CD4-positive, alpha-beta T cell treated with Interleukin-4 for 4 hours (primary cell): ENCODE data around the gene WAPL.

ENCODE experiments used
- DNase-seq: peaks from one replicate; pipeline ENCODE4 v3.0.0-alpha.2; 2020

WAPL gene

DNA sequence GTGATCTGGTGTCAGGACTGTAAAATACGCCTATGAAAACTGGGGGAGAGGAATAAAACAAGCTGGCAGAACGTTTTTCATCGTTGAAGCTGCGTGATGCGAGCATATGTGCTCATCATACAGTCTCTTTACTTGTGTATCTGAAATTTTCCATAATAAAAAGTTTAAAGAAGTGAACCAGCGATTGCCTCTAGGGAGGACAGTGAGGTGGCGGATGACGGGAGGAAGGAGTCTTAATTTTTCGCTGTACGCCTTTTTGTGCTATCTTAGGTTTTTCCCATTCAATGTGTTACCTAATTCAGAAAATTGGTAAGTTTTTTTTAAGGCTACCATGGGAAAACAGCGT is 891 bp upstream of the WAPL start:
- DNase-seq = no peak

DNA sequence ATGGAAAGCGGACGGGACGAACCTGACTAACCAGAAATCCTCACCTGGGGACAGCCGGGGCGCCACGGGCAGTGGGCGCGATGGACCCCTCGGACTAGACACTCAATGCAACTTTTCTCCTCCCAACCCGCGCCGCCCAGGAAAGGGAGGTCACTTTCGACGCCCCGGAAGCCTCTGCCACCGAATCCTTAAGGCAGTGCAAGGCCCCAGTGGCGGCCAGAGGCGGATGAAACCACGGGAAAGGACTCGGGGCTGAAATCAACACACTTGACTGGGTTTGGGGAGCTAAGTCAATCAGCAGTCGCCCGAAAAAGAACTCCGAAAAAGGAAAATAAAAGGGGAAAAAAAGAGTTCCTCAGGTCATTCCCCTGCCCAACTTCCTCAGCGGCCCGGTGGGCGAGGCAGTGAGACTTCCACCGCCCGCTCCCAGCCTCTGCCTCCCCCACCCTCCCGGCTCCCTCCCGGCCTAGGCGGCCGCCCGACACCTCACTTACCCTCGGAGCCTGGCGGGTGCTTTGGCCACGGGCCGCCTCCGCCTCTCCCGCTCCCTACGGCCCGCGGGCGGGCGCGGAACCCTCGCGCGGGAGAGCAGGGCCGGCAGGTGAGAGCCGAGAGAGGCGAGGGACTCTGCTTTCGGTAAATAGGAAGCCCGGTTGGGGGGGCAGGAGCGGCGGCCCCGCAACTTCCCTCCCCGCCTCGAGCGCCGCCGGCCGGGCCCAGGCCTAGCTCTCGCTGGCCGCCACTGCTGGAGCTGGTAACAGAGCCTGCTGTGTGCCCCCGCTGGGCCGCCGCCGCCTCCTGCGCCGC is 518 bp downstream of the WAPL start:
- peak; percentile 50 for DNase-seq

DNA sequence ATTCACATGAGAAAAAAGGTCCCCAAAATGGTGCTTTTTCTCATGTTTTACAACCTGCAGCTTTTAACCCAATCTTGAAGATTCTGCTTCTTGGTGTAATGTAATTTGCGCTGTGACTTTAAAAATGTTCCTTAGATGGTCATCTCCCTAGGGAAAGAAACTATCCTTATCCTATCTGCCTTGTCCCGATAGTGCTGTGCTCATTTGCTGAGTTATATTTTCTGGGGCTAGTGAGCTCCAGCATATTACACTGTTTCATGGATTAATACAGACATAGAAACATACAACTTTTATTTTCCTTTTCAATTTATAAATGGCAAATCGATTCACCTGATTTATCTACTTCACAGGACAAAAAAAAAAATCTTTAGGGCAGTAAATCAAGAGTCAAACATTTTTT is 2.8 kb downstream of the WAPL start:
- no peak for DNase-seq

GRCh38 chr10:86512137-86512536 is 9.5 kb downstream of the WAPL start:
- no peak for DNase-seq

GRCh38 chr10:86511027-86511865 is 10.3 kb downstream of the WAPL start:
- no peak for DNase-seq

DNA sequence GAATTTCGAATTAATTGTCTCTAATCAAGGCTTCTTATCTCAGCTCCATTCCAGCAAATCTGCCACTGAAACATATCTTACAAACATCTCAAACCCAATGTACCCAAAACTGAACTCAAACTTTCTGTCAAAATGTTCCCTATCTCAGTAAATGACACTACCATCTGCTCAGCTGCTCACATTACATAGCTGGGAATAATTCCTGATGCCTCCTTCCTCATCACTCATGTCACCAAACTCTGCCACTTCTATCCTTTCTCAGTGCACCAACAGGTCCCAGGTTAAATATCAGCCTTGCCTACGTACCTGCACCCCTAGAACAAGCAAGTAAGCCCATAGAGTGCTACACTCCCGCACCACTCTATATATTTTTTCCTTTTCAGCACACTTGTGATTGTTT is 12.4 kb downstream of the WAPL start:
- no peak for DNase-seq

DNA sequence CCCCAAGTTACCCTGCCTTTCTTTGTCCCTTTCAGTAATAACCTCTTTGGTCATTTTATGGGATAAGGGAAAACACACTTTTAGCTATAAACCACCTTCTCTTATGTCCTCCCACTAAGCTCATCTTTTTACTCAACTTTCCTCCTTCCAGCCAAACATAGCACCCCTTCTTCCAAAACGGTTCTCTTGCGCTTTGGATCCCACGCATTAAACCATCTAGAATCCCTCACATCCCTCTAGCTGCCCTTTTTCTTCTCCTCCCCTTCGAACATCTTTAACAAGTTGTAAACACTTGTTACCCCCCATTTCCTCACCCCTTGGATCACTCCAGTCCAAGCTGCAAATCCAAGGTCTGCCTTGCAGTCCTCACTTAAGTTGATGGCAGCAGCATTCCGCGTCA is 13.4 kb downstream of the WAPL start:
- no peak for DNase-seq

GRCh38 chr10:86506499-86506898 is 15.1 kb downstream of the WAPL start:
- no peak for DNase-seq

DNA sequence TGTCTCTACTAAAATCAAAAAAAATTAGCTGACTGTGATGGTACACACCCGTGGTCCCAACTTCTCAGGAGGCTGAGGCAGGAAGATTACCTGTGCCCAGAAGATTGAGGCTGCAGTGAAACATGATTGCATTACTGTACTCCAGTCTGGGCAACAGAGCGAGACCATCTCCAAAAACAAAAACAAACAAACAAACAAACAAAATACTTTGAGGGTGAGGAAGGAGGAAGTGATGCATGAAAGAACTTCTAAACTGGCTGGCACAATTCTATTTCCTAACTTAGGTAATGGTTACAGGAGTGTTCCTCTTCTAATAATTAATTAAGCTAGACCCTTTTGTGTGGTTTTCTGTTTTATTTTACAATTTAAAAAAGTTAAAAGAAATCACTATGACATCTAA is 15.5 kb downstream of the WAPL start:
- DNase-seq = no peak

- no peak for DNase-seq
Observed at GRCh38 chr10:86504510-86504909, 17.1 kb downstream of the WAPL start.

DNA sequence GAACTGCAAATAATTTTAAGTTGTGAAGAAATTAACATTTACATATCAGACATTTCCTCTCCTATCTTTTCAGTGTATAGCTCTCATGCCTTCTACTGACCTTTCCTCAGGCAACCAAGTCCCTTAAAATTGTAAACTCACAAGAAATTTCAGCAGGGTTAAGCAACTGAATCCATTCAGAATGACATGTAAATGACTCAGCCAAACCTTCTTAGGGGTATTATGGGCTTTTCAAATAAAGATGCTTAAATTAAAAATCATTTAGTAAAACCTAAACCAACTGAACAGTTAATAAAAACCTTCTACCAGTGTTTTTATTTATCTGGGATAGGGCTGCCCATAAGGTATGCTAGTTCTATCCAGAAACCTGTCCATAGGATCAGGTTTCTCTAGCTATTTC is 20.7 kb downstream of the WAPL start:
- no peak for DNase-seq

DNA sequence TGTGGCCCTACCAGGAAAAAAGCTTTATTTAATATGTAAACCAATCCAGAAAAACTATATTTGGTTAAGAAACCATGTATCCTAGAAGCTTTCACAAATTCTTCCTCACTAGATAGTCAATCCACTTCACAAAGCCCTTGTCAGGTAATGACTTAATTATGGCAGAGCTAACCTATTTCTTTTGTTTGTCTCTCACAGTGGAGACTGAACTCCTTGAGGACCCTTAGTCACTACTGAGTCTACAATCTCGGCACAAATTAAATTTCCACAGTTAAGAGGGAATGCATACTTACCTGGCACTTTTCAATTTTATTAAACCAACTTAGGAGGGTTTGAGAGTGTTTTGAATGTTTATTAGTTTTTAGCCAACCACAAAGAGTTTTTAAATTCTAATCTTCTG is 23.0 kb downstream of the WAPL start:
- no peak for DNase-seq

DNA sequence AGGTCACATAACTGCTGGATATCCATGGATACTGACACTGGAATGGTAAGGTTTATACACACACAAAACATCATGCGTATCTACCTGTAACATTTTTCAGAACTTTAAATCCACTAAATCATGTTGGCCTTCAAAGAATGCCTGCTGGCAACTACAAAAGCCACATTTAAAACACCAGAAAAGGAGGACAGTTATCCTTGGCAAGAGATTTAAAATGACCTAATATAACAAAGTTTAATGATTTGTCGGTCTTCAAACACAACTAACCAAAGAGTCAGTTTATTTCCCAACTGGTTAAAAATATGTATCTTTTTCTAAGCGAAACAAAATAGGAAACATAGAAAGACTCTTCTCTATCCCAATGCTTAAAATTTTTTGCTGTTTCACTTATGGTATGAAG is 24.0 kb downstream of the WAPL start:
- no peak for DNase-seq

GRCh38 chr10:86489960-86490612 is 31.5 kb downstream of the WAPL start:
- no peak for DNase-seq

DNA sequence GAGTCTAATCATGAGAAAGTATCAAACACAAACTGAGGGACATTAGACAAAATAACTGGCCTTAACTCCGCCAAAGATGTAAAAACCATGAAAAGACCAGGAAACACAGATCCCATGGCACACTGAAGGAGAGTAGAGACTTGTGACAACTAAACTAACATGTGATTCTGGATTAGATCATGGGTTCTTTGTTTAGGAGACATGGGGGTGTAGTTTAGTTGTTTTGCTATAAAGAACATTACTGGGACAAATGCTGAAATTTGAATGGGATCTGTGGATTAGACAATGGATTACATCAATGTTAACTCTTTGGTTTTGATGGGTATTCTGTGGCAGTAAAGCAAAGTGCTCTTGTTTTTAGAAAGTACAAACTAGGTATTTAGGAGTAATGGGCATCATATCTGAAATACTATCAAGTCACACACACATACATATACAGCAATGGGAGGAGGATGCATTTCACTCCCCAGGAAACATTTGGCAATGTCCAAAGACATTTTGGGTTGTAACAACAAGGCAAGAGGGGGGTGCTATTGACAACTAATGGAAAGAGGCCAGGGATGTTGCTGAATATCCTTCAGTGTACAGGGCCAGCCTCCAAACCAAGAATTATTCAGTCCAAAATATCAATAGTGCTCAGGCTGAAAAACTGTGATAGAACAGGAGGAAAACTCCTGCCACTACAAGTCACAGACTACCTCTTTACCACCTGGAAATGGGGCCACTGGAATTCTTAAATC is 32.4 kb downstream of the WAPL start:
- DNase-seq = no peak

GRCh38 chr10:86486856-86487255 is 34.7 kb downstream of the WAPL start:
- no peak for DNase-seq

DNA sequence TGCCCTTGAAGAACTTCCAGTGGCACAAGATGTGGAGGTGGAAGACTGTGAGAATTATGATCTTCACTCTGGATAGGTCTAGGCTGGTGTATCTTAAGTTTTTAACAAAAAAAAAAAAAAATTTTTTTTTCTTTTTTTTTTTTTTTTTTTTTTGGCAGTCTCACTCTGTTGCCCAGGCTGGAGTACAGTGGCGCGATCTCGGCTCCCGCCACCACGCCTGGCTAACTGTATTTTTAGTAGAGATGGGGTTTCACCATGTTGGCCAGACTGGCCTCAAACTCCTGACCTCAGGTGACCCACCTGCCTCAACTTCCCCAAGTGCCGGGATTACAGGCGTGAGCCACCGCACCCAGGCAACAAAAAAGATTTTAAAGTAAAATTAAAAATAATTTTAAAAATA is 37.9 kb downstream of the WAPL start:
- no peak for DNase-seq

DNA sequence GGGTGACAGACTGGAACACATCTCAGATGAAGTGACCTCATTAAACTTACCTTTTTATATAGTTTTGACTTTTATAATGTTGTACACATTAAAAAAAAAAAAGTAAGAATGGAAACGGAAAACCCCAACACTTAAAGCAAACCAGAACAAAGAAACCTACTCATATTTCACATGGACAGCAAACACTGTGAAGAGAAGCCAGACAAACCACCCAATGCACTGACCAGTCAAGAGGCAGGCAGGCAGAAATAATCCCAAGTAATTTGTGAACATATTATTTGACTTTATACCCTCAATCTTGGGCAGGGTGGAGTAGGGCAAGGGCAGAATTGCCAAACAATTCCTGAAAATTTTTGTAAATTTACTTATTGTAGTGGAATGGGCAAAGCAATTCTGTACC is 39.8 kb downstream of the WAPL start:
- no peak for DNase-seq

- DNase-seq = no peak
Observed at GRCh38 chr10:86480571-86480970, 41.0 kb downstream of the WAPL start.

DNA sequence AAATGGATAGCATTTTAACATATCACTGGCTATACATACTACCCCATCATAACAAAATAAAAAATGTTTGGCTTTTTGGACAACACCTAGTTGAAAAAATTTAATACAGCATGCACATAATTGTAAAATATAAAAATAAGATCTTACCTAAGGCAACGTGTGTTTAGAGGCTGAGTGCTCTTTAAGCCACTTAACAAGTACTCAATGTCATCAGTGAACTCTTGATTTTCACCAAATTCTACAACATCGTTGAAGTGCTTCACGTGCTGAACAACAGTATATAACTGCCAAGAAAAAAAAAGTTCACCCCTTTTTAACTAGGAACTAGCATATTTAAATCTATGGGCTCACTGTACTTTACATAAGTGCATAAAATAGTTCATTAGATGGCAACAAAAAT is 49.5 kb downstream of the WAPL start:
- DNase-seq = no peak

- DNase-seq = no peak
Observed at GRCh38 chr10:86461963-86462804, 59.4 kb downstream of the WAPL start.

DNA sequence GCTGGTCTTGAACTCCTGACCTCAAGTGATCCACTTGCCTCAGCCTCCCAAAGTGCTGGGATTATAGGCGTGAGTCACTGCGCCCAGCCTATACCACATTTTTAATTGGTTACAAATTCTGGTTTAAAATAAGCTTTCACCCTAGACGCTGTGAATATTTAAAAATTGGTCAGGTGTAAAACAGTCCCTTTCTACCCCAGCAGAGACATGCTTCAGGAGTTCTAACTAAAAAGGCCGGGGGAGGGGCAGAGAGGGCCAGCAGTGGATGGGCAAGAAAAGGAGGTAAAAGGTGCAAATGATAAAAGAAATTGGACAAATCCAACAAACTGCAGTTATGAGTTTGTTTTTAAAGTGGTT is 70.0 kb downstream of the WAPL start:
- no peak for DNase-seq
